PC-3 (cell line): ENCODE results near the gene CHRM5. TPM values are rescaled to one million over a fixed set of nuclear protein-coding genes. Genes with fewer than 3 reads are reported as not detected.

Experiments
- ATAC-seq: fragments of 200-7000 bp; cut with Tn5 transposase; 2 replicates; pipeline ENCODE4 v1.9.1; 2020; ENCODE audit warnings: mild to moderate bottlenecking, moderate library complexity
- BruUV-seq: library from RNA; stranded (reverse); fragments of 400-500 nt; replicated peaks from 2 replicates; lab custom pipeline; 2021; lab: Mats Ljungman, UMichigan
- CTCF ChIA-PET: fragments of 300-600 bp; sonication (Branson Sonifier 250); formaldehyde crosslinking; loops from one replicate; lab custom pipeline; 2022; ENCODE audit warnings: antibody characterized with exemption; lab: Charles Lee
- POLR2A ChIA-PET: fragments of 300-600 bp; sonication (Branson Sonifier 250); formaldehyde crosslinking; loops from one replicate; lab custom pipeline; 2022; ENCODE audit warnings: antibody characterized with exemption; ENCODE audit not compliant: unreplicated experiment; lab: Charles Lee
- DNase-seq: peaks from one replicate; pipeline ENCODE4 v3.0.0-alpha.2; 2015
- H2AFZ ChIP-seq: fragments of 300-600 bp; sonication (generic); 2 replicates; pipeline ENCODE4 v1.6.0; 2016; ENCODE audit warnings: antibody characterized with exemption, low read length
- H3F3A ChIP-seq: fragments of 300-600 bp; sonication (generic); one replicate; pipeline ENCODE4 v1.6.0; 2017; ENCODE audit warnings: antibody characterized with exemption, low read length, control low read depth, mild to moderate bottlenecking; ENCODE audit not compliant: unreplicated experiment
- H3K27ac ChIP-seq: fragments of 300-600 bp; sonication (generic); 2 replicates; pipeline ENCODE4 v1.5.1; 2016; ENCODE audit warnings: mild to moderate bottlenecking, low read length
- H3K27me3 ChIP-seq: fragments of 300-600 bp; sonication (generic); 2 replicates; pipeline ENCODE4 v1.6.1; 2016; ENCODE audit warnings: low read length, mixed read lengths
- H3K36me3 ChIP-seq: fragments of 300-600 bp; sonication (generic); 2 replicates; pipeline ENCODE4 v1.6.1; 2016; ENCODE audit warnings: low read depth, mixed run types, low read length, mixed read lengths
- H3K4me1 ChIP-seq: fragments of 300-600 bp; sonication (generic); 2 replicates; pipeline ENCODE4 v1.5.1; 2016; ENCODE audit warnings: low read length; ENCODE audit not compliant: insufficient read depth
- H3K4me2 ChIP-seq: fragments of 300-600 bp; sonication (generic); 2 replicates; pipeline ENCODE4 v1.6.0; 2016; ENCODE audit warnings: low read length
- H3K4me3 ChIP-seq: fragments of 300-600 bp; sonication (generic); 2 replicates; pipeline ENCODE4 v1.5.1; 2016; ENCODE audit warnings: mild to moderate bottlenecking, low read length, mixed read lengths
- H3K79me2 ChIP-seq: fragments of 300-600 bp; sonication (generic); 2 replicates; pipeline ENCODE4 v1.6.1; 2017; ENCODE audit warnings: low read length, mixed read lengths
- H3K9ac ChIP-seq: fragments of 300-600 bp; sonication (generic); 2 replicates; pipeline ENCODE4 v1.6.0; 2016; ENCODE audit warnings: mild to moderate bottlenecking, low read length
- H3K9me2 ChIP-seq: fragments of 300-600 bp; sonication (generic); replicated peaks from 2 replicates; pipeline ENCODE4 v1.6.1; 2016; ENCODE audit warnings: mixed run types, low read length, mixed read lengths
- H3K9me3 ChIP-seq: fragments of 300-600 bp; sonication (generic); 2 replicates; pipeline ENCODE4 v1.6.1; 2016; ENCODE audit warnings: low read length, mixed read lengths
- H4K20me1 ChIP-seq: fragments of 300-600 bp; sonication (generic); 2 replicates; pipeline ENCODE4 v1.6.1; 2016; ENCODE audit warnings: low read length, mixed read lengths
- EZH2 ChIP-seq: fragments of 300-600 bp; sonication (generic); IDR thresholded peaks from one replicate; pipeline ENCODE4 v1.6.1; 2017; ENCODE audit warnings: antibody characterized with exemption, mild to moderate bottlenecking, low read length; ENCODE audit not compliant: unreplicated experiment
- EZH2phosphoT487 ChIP-seq: fragments of 300-600 bp; sonication (generic); IDR thresholded peaks from 2 replicates; pipeline ENCODE4 v1.6.1; 2018; ENCODE audit warnings: mild to moderate bottlenecking, antibody characterized with exemption, low read length, borderline replicate concordance
- intact Hi-C: fragments of 100-400 bp; cut with micrococcal nuclease; formaldehyde crosslinking; loops from 2 replicates; pipeline ENCODE4 v1.9.0; 2023
- total RNA-seq: library from RNA; depleted of rRNA; stranded (reverse); fragments of >200 nt; gene quantifications from 2 replicates; pipeline ENCODE4 v1.2.3, GENCODE V29; 2014
- TF ChIP-seq, protein P1 (sequence below): fragments of 300-600 bp; sonication (generic); conservative IDR thresholded peaks from 2 replicates; pipeline ENCODE4 v1.5.1; 2017; ENCODE audit warnings: antibody characterized with exemption, low read depth, mild to moderate bottlenecking, low read length

CHRM5 gene
- total RNA-seq, 1 experiment from 2014 or later, result 0.04 TPM

GRCh38 chr15:34085746-34086145 lies 117.4 kb downstream of the CHRM5 start:
- no peaks in the 10 kb centered on the region for H3K4me1 ChIP-seq
- no peaks in the 10 kb centered on the region for H3K79me2 ChIP-seq
- POLR2A ChIA-PET, result no interaction called here
- H3K4me2 ChIP-seq, result no peak overlapping the region
- no peaks in the 10 kb centered on the region for H3K9me3 ChIP-seq
- no peaks in the 10 kb centered on the region for H3F3A ChIP-seq
- H3K36me3 ChIP-seq, result peaks cover 34% of the 10 kb centered on the region
- no peaks in the 10 kb centered on the region for H4K20me1 ChIP-seq
- H3K4me3 ChIP-seq, result no peak overlapping the region
- no peak overlapping the region for H2AFZ ChIP-seq
- ATAC-seq (no peak), DNase-seq (no peak)
- no peak overlapping the region for H3K27ac ChIP-seq
- H3K27me3 ChIP-seq, result no peaks in the 10 kb centered on the region
- no peak for TF ChIP-seq EZH2phosphoT487
- TF ChIP-seq, protein P1, sequence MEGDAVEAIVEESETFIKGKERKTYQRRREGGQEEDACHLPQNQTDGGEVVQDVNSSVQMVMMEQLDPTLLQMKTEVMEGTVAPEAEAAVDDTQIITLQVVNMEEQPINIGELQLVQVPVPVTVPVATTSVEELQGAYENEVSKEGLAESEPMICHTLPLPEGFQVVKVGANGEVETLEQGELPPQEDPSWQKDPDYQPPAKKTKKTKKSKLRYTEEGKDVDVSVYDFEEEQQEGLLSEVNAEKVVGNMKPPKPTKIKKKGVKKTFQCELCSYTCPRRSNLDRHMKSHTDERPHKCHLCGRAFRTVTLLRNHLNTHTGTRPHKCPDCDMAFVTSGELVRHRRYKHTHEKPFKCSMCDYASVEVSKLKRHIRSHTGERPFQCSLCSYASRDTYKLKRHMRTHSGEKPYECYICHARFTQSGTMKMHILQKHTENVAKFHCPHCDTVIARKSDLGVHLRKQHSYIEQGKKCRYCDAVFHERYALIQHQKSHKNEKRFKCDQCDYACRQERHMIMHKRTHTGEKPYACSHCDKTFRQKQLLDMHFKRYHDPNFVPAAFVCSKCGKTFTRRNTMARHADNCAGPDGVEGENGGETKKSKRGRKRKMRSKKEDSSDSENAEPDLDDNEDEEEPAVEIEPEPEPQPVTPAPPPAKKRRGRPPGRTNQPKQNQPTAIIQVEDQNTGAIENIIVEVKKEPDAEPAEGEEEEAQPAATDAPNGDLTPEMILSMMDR, result no peak
- no peak for TF ChIP-seq EZH2
- no peaks in the 10 kb centered on the region for H3K9me2 ChIP-seq
- CTCF ChIA-PET, result interaction anchor here (0.6 kb wide), 1 partner anchor 894 kb away, joined by 3 read pairs; no protein-coding TSS in a partner anchor
- intact Hi-C loops, result loop anchor here (10.0 kb wide), 1 partner anchor 379 kb away; no protein-coding TSS in a partner anchor
- H3K9ac ChIP-seq, result no peak overlapping the region
- no TSS peak for BruUV-seq

- BruUV-seq, result no TSS peak
- POLR2A ChIA-PET, result no interaction called here
Measured at GRCh38 chr15:34099914-34100313, 131.6 kb downstream of the CHRM5 start.

More at GRCh38 chr15:34099914-34100313, 131.6 kb downstream of the CHRM5 start:
- Histone ChIP-seq H3K27ac (no peak overlapping the region), H3K9me3 (no peaks in the 10 kb centered on the region), H3K9me2 (no peaks in the 10 kb centered on the region), H3K79me2 (peaks cover 80% of the 10 kb centered on the region), H3K36me3 (peaks cover 10% of the 10 kb centered on the region), H3K4me1 (peaks cover 10% of the 10 kb centered on the region; the same call in 1 of the 2 replicates), H3K9ac (no peak overlapping the region), H4K20me1 (no peaks in the 10 kb centered on the region), H3K27me3 (no peaks in the 10 kb centered on the region), H3F3A (peaks cover 5% of the 10 kb centered on the region), H3K4me2 (peak overlapping the region; percentile 95), H3K4me3 (peak overlapping the region; percentile 76; the same call in 1 of the 2 replicates), H2AFZ (no peak overlapping the region)
- DNase-seq, result no peak
- CTCF ChIA-PET, result no interaction called here
- ATAC-seq, result no peak
- intact Hi-C loops, result loop anchor here (2.0 kb wide), 1 partner anchor 37 kb away; no protein-coding TSS in a partner anchor
- TF ChIP-seq EZH2phosphoT487, result no peak
- TF ChIP-seq, protein P1, result no peak
- no peak for TF ChIP-seq EZH2
